Activated CD8-positive, alpha-beta memory T cell treated with anti-CD3 and anti-CD28 coated beads, Interleukin-2, amount 50 U/mL, for 24 hours (primary cell): Measurements from ENCODE around the gene LGR5.

ENCODE experiments used
- DNase-seq: peaks from one replicate; pipeline ENCODE4 v3.0.0-alpha.2; 2020; ENCODE audit errors: extremely low read depth

The LGR5 gene

GRCh38 chr12:71594214-71594948 lies 154.8 kb downstream of the LGR5 start:
- DNase-seq = no peak

GRCh38 chr12:71599210-71599609 lies 159.6 kb downstream of the LGR5 start:
- DNase-seq = no peak

GRCh38 chr12:71601546-71601945 lies 161.9 kb downstream of the LGR5 start:
- DNase-seq = no peak

- DNase-seq = no peak
These were observed 163.4 kb downstream of the LGR5 start for GRCh38 chr12:71602761-71603577.

GRCh38 chr12:71605039-71605438 lies 165.4 kb downstream of the LGR5 start:
- no peak for DNase-seq

GRCh38 chr12:71607494-71608330 lies 168.1 kb downstream of the LGR5 start:
- no peak for DNase-seq

GRCh38 chr12:71610031-71610795 lies 170.6 kb downstream of the LGR5 start:
- no peak for DNase-seq

- no peak for DNase-seq
These were observed 182.3 kb downstream of the LGR5 start for GRCh38 chr12:71621938-71622337.

- DNase-seq = no peak
These were observed 185.9 kb downstream of the LGR5 start for GRCh38 chr12:71625476-71625875.

- no peak for DNase-seq
These were observed 186.5 kb downstream of the LGR5 start for GRCh38 chr12:71626098-71626497.

- no peak for DNase-seq
These were observed 187.2 kb downstream of the LGR5 start for GRCh38 chr12:71626768-71627167.

GRCh38 chr12:71627438-71628002 lies 187.9 kb downstream of the LGR5 start:
- no peak for DNase-seq
